ENCODE results near the gene FOXN1. TPM values are rescaled to one million over a fixed set of nuclear protein-coding genes. Genes with fewer than 3 reads are reported as not detected.
"Not testable (repeated sequence)": the region's sequence is repeated elsewhere in the genome, so short reads cannot be mapped to it uniquely, and the experiment has no call there.

The FOXN1 gene
- total RNA-seq, 1 experiment from 2014 or later, result not detected

DNA sequence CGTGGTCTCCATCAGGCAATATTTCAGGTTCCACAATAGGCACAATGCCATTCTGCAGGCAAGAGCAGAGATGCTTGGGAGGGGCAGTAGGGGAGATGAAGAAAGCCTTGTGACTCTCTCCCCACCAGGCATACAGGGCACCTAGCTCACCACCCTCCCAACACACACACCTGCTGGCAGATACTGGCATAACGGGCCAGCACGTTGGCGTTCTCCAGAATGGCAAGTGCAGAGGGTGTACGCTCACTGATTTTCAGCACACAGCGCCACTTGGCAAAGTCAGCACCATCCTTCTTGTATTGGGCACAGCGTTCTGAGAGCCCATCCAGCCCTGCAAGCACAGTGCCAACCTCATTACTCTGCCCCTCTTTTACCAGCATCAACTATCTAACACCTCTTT, 68.4 kb downstream of the FOXN1 start:
- no peaks in the 10 kb centered on the region for H3K9me3 ChIP-seq (ENCODE audit: low read length)
- intact Hi-C loops (cut with micrococcal nuclease), result no loop called here
- no peaks in the 10 kb centered on the region for H3K27me3 ChIP-seq (ENCODE audit: low read length)
- H3F3A ChIP-seq (ENCODE audit: low read length, unreplicated experiment), result no peaks in the 10 kb centered on the region
- H3K27ac ChIP-seq (ENCODE audit: low read length), result no peak overlapping the region
- H4K20me1 ChIP-seq (ENCODE audit: low read length), result no peaks in the 10 kb centered on the region
- peaks cover 15% of the 10 kb centered on the region for H3K4me1 ChIP-seq (ENCODE audit: insufficient read depth, low read length)
- H3K9ac ChIP-seq (ENCODE audit: low read length), result no peak overlapping the region
- BruUV-seq (replicated peaks), result no TSS peak
- H3K4me3 ChIP-seq (ENCODE audit: low read length), result no peak overlapping the region
- TF ChIP-seq EZH2phosphoT487 (IDR thresholded peaks at IDR 0.05; ENCODE audit: borderline replicate concordance, low read length), result no peak
- no peak for TF ChIP-seq EZH2 (IDR thresholded peaks at IDR 0.05; ENCODE audit: low read length, unreplicated experiment)
- TF ChIP-seq CTCF (conservative IDR thresholded peaks at IDR 0.05; ENCODE audit: low read depth, low read length), result 0 out of 2 replicates have a peak, but pooled peaks have one; percentile 16
- peaks cover 6% of the 10 kb centered on the region; the same call in 1 of the 2 replicates for H3K36me3 ChIP-seq (ENCODE audit: low read depth, low read length)
- no peaks in the 10 kb centered on the region for H3K9me2 ChIP-seq (replicated peaks; ENCODE audit: low read length)
- ChIA-PET CTCF (no interaction called here), POLR2A (ENCODE audit: unreplicated experiment) (no interaction called here)
- no peak overlapping the region for H2AFZ ChIP-seq (ENCODE audit: low read length)
- H3K4me2 ChIP-seq (ENCODE audit: low read length), result no peak overlapping the region
- DNase-seq, result no peak
- H3K79me2 ChIP-seq (ENCODE audit: low read length), result peaks cover 17% of the 10 kb centered on the region
- no peak for ATAC-seq

DNA sequence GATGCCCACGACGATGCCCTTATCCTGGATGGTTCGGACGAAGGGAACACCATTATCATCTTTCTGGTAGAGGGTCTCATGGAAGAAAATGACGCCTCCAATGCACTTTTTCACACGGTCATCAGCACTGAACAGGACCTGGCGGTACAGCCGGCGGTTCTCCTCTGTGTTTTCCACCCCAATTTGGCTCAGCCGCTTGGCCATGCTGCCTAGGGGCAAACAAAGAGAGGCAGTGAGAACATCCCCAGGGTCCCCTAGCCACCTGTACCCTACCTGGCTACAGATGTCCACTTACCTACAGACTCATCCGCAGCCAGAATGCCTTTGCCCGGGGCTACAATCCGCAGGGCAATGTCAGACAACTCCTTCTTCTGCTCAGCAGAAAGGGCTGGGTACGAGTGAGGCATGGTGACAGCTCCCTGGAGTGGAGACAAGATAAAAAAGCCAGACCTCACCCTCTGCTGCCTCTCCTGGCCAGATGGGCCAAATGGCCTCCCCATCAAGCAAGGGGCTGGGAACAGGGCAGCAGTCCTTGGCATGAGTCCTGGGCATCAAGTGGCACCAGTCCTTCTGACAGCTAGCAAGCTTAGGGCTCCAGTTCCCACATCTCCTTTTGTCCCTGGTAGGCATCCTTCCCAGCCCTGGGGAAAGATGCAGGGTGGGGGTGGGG, 69.1 kb downstream of the FOXN1 start:
- H4K20me1 ChIP-seq (ENCODE audit: low read length), result no peaks in the 10 kb centered on the region
- no peak overlapping the region for H3K4me2 ChIP-seq (ENCODE audit: low read length)
- POLR2A ChIA-PET (ENCODE audit: unreplicated experiment), result no interaction called here
- H2AFZ ChIP-seq (ENCODE audit: low read length), result no peak overlapping the region
- no peak overlapping the region for H3K4me3 ChIP-seq (ENCODE audit: low read length)
- no peak for TF ChIP-seq EZH2phosphoT487 (IDR thresholded peaks at IDR 0.05; ENCODE audit: borderline replicate concordance, low read length)
- no peak for TF ChIP-seq CTCF (conservative IDR thresholded peaks at IDR 0.05; ENCODE audit: low read depth, low read length)
- TF ChIP-seq EZH2 (IDR thresholded peaks at IDR 0.05; ENCODE audit: low read length, unreplicated experiment), result no peak
- no peak overlapping the region for H3K27ac ChIP-seq (ENCODE audit: low read length)
- no peaks in the 10 kb centered on the region for H3K27me3 ChIP-seq (ENCODE audit: low read length)
- H3K79me2 ChIP-seq (ENCODE audit: low read length), result peaks cover 10% of the 10 kb centered on the region
- peaks cover 7% of the 10 kb centered on the region; the same call in 1 of the 2 replicates for H3K36me3 ChIP-seq (ENCODE audit: low read depth, low read length)
- peaks cover 11% of the 10 kb centered on the region; the same call in 1 of the 2 replicates for H3K4me1 ChIP-seq (ENCODE audit: insufficient read depth, low read length)
- BruUV-seq (replicated peaks), result no TSS peak
- H3K9ac ChIP-seq (ENCODE audit: low read length), result no peak overlapping the region
- intact Hi-C loops (cut with micrococcal nuclease), result no loop called here
- H3F3A ChIP-seq (ENCODE audit: low read length, unreplicated experiment), result no peaks in the 10 kb centered on the region
- H3K9me3 ChIP-seq (ENCODE audit: low read length), result no peaks in the 10 kb centered on the region
- DNase-seq (no peak), ATAC-seq (no peak)
- no peaks in the 10 kb centered on the region for H3K9me2 ChIP-seq (replicated peaks; ENCODE audit: low read length)
- CTCF ChIA-PET, result no interaction called here

DNA sequence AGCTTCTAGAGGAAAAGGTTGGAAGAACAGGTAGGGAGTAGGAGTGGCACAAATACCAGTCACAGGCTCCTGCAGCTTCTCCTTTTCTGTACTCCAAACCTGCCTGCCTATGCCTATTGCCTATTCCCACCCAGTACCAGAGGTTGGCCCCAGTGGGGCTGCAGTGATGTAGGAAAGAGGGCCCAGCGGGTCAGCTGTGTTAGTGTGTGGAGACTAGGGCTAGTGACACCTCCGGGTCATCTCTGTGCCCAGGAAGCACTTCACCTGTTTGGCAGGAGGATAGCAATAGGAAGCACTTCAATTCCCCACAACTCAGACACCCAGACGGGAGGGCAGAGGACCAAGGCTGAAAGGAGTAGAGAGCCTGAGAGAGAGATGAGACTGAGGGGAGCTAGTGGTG, 69.9 kb downstream of the FOXN1 start:
- intact Hi-C loops (cut with micrococcal nuclease); H3K36me3 ChIP-seq (ENCODE audit: low read depth, low read length); DNase-seq; ATAC-seq; H3K27me3 ChIP-seq (ENCODE audit: low read length); H3K79me2 ChIP-seq (ENCODE audit: low read length); H3K9me2 ChIP-seq (replicated peaks; ENCODE audit: low read length); H3F3A ChIP-seq (ENCODE audit: low read length, unreplicated experiment); H3K27ac ChIP-seq (ENCODE audit: low read length); BruUV-seq (replicated peaks); H3K4me2 ChIP-seq (ENCODE audit: low read length); CTCF ChIA-PET; H4K20me1 ChIP-seq (ENCODE audit: low read length); H3K9ac ChIP-seq (ENCODE audit: low read length); H3K4me3 ChIP-seq (ENCODE audit: low read length); H3K9me3 ChIP-seq (ENCODE audit: low read length); H2AFZ ChIP-seq (ENCODE audit: low read length); POLR2A ChIA-PET (ENCODE audit: unreplicated experiment): not testable (repeated sequence)
- H3K4me1 ChIP-seq (ENCODE audit: insufficient read depth, low read length), result peaks cover 11% of the 10 kb centered on the region; the same call in 1 of the 2 replicates

All from PC-3 (cell line).